ENCODE results near the gene FHL3.
"Not testable (repeated sequence)": the region's sequence is repeated elsewhere in the genome, so short reads cannot be mapped to it uniquely, and the experiment has no call there.

The FHL3 gene

DNA sequence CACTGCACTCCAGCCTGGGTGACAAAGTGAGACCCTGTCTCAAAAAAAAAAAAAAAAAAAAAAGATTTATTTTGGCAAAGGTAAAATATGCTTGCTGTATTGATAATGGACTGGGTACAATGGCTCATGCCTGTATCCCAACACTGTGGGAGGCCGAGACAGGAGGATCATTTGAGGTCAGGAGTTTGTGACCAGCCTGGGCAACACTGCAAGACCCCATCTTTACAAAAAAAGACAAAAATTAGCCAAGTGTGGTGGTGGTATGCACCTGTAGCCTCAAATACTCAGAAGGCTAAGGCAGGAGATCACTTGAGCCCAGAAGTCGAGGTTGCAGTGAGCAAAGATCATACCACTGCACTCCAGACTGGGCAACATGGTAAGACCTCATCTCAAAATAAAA lies 21.8 kb downstream of the FHL3 start:
- no peak for DNase-seq (ENCODE audit: low read depth)

DNA sequence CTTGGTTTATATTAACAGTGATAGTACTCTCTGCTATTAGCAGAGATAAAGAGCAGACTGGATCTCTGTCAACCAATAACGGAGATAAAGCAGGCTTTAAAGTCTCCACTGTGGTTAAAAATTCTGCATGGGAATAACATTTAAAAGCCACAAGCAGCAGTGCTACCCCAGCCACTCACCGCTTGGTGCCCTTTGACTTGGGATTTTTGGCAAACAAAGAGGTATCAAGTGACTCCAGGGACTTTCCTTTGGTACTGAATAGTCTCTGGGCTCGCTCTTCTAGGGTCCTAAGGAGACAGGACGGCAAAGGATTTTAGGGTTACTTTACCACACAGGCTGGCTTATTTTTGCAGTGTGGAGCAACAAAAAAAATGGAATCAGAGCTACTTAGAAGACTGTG lies 26.8 kb downstream of the FHL3 start:
- no peak for DNase-seq (ENCODE audit: low read depth)

DNA sequence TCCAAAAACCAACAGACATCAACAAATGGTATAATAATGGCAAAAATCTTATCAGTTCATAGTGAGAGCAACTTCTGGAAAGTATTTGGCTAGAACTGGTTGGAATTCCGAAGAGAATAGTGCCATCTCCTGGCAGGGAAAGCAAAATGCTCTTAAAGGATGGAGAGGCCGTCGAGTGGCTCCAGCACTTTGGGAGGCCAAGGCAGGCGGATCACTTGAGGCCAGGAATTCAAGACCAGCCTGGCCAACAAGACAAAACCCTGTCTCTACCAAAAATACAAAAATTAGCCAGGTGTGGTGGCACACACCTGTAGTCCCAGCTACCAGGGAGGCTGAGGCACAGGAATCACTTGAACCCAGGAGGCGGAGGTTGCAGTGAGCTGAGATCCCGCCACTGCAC lies 30.2 kb downstream of the FHL3 start:
- DNase-seq (ENCODE audit: low read depth): not testable (repeated sequence)

DNA sequence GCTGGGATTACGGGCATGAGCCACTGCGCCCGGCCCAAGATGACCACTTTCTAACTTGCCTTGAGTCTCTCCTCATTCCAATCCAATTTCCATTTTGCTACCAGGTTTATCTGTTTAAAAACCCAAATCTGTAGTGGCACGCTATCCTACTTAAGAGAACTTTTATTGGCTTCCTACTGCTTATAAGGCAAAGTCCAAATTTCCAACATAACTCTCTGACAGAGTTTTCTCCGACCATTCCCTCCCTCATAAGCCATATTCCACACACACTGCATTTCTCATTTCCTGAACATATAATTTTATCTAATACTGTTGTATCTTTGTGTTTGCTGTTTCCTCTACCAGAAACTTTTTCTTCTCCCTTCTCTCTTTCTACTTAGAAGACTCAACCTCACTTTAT lies 30.7 kb downstream of the FHL3 start:
- DNase-seq (ENCODE audit: low read depth): no peak

DNA sequence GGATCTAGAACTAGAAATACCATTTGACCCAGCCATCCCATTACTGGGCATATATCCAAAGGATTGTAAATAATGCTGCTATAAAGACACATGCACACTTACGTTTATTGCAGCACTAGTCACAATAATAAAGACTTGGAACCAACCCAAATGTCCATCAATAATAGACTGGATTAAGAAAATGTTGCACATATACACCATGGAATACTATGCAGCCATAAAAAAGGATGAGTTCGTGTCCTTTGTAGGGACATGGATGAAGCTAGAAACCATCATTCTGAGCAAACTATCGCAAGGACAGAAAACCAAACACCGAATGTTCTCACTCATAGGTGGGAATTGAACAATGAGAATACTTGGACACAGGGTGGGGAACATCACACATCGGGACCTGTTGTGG lies 31.6 kb downstream of the FHL3 start:
- DNase-seq (ENCODE audit: low read depth): not testable (repeated sequence)

DNA sequence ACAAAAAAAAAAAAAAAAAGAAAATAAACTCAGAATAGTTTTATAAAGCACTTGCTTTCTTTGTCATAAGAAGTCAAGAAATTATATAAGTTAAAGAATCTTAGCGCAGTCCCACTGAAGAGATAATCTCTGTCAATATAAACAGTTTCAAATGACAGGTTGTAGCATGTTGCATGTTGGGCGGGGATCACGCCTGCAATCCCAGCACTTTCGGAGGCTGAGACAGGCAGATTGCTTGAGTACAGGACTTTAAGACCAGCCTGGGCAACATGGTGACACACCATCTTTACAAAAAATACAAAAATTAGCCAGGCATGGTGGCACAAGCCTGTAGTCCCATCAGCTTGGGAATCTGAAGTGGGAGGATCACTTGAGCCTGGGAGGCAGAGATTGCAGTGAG lies 40.0 kb downstream of the FHL3 start:
- DNase-seq (ENCODE audit: low read depth): no peak

DNA sequence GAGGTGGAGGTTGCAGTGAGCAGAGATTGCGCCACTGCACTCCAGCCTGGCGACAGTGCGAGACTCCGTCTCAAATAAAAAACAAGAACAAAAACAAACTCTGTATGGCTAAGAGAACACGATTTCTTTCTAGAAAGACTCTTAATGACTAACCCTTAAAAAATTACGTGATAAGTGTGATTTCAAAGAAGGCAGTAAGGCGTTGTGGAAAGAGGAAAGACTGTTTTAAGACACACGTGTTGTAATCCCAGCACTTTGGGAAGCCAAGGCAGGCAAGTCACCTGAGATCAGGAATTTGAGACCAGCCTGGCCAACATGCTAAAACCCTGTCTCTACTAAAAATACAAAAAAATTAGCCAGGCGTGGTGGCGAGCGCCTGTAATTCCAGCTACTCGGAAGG lies 41.2 kb downstream of the FHL3 start:
- DNase-seq (ENCODE audit: low read depth): not testable (repeated sequence)

DNA sequence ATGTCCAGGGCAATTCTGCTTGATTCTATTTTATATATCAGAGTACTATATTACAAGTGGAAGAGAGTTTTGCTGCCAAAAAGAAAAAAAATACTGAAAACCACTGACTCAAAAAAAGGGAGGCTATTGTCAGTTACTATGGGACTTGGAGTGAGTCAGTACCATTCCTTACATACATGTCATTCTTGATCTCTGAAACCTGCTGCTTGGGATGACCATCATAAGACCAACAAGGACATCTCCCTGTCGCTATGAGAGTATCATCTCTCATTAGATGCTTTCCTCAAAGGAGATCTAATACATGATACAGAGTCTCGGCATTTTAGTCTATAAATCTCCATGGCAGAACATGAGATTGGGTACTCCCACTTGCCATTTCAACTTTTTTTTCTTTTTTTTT lies 46.6 kb downstream of the FHL3 start:
- DNase-seq (ENCODE audit: low read depth): no peak

DNA sequence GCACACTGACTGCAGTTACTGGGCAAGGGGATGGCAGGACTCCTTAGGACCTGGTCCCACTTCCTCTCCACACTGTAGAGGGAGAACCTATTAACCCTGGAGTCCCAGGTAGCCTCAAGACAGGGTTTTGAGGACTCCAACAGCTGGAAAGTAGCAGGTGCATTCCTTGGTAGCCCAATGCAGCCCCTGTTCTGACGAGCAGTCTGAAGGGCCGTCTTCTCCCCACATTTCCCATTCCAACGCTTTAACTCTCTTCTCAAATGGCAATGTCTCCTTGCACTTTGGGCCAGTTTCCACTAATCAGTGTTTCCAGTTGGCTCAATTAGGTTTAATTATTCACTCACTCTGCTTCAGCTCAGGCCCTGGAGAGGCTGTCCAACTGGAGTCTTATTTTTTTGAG lies 49.6 kb downstream of the FHL3 start:
- DNase-seq (ENCODE audit: low read depth): no peak

DNA sequence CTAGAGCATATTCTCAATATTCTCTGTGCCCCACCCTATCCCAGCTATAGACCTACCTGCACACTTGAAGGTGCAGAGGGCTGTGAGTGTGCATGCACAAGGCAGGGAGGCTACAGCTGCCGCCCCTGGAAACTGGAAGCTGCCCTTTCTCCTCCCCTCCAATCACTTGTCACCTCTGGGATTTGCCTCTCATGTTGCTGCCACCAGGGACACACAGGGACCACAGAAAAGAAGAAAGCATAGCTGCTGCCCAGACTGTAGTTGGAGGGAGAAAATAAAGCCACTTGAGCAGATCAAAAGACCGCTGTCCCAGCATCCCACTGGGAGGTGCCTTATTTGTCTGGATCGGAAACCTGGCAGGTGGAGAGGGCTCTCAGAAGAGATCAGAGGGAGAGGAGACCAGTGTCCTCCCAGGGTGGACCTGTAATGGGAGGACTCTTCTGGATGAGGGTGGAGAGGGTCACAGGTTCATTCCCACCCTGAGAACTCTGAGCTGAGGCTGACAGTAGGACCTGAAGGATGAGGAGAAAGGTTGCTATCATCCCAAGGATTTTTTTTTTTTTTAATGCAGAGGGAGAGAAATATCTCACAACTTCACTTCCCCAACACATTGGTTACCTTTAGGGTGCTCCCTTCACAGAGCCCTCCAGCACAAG lies 50.9 kb downstream of the FHL3 start:
- DNase-seq (ENCODE audit: low read depth): no peak

DNA sequence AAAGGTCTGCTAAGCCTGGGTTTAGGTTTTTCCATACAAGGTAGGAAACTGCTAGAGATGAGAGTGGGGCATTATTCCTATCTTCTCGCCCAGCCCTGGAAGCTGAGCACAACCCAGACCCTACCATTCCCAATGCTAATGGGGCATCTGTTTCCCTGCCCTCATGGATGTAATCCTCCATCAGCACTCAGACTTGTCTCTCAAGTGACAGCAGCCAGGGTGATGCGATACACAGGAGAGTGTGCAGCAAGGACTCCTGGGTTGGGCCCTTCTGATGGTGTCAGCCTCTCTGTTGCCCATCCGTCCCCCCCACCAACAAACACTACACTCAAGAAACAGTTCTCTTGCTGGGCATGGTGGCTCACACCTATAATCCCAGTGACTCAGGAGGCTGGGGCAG lies 52.6 kb downstream of the FHL3 start:
- DNase-seq (ENCODE audit: low read depth): no peak

DNA sequence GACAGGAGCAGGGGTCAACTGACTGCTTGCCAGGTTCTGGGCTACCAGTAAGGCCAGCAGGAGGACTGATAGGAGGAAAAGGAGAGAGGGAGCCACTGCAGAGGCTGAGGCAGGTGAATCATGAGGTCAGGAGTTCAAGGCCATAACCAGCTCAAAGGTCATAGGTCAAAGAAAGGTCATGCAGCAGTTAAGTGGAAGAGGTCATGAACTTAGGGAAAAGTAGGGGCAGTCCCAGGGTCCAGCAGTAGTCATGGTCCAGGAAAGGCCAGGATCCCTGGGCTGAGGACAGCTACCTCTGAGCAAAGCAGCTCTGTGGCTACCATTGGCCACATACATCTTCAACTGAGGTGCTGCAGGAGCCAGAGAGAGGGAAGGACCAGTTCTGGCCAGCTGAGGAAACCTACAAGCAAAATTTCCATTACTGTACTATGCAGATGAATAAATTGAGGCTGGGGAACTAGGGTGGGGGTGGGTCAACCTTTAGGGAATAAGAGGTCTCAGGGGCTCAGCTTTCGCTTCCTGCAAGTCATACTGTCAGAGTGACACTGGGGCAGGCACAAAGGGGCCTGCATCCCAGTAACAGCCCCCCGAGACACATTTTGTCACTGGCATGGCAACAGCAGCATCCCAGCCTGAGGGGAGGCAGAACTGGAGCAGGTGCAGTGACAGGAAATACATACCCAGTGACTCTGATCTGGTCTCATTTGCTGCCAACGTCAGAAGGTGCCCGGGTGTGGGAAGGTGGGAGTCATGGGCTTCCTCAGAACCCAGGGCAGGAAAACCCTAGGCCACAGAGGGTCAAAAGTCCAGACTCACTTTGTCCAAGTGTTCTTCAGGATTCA lies 53.3 kb downstream of the FHL3 start:
- no peak for DNase-seq (ENCODE audit: low read depth)

DNA sequence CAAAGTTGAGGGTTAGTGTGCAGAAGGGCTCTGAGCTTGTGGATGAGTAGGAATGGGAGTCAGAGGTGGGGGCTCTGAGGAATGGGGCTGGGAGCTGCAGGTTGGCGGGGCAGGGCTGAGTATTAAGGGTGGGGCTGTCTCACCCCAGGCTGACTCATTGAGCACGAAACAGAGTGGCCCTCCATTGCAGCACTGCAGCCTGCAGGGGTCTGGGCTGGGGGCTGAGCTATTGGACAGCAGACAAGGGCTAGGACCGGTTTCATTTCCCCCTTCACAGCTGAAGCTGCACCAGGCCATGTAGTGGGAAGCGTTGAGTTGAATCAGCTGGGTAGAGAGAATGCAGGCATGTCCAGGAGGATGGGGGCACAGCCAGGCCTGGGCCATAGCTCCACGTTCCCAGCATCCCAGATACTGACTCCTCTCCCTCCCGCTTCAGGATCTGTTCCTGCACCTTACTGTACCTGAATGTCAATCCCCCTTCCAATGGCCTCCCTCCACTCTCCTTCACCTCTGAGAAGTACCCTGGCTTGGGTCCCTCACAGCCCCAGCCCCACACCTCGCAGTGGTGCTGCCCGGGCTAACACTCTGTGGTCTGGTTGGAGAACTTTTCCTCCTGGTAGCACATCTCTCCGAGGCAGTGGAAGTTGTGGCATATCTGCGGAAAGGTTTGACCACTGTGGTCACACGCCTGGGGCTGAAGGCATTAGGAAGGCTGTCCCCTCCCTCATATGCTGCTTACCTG lies 54.1 kb downstream of the FHL3 start:
- DNase-seq (ENCODE audit: low read depth): no peak

DNA sequence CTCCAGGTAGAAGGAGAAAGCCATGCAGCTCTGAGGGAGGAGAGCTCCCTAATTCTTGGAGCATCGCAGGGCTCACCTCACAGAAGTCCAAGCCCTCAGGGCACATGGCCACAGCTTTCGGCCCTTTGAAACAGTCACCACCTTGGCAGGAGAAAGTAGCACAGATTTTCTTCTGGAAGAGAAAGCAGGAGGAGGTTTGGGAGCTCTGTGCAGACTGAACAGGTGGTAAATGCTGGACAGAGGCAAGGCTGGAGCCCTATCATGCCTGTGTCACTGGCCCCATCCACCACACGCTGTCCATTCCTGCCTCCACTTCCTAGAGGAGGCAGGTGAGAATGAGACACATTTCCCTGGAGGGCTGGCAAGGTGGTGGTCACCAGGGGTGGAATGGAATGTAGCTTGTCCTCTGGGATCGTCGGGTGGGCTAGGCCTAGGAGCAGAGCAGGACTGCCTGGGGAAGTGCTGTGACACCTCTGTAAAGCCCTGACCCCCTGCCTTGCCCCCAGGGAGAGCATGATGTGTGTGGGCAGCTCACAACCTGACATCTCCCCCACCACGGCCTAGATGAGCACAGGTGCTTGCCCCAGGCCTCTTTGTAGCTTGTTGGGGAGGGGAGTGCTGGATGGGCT lies 55.7 kb downstream of the FHL3 start:
- no peak for DNase-seq (ENCODE audit: low read depth)

DNA sequence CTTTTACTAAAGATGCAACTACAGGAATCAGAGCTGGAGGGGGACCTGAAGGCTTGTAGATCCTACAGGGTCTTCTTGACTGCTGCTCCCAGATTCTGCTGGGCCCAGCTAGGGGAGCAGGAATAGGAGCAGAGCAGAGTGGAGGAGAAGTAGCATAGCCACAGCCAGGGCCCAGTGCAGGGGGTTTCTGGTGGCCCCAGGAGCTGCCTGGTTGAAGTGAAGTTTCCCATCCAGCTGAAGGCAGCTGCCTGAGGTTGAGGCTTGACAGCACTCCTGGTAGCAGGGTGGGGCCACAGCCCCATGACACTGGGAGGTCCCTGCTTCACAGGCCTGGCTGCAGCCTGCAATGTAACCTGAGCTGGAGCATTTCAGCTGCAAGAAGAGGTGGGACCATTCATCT lies 56.5 kb downstream of the FHL3 start:
- DNase-seq (ENCODE audit: low read depth): no peak

DNA sequence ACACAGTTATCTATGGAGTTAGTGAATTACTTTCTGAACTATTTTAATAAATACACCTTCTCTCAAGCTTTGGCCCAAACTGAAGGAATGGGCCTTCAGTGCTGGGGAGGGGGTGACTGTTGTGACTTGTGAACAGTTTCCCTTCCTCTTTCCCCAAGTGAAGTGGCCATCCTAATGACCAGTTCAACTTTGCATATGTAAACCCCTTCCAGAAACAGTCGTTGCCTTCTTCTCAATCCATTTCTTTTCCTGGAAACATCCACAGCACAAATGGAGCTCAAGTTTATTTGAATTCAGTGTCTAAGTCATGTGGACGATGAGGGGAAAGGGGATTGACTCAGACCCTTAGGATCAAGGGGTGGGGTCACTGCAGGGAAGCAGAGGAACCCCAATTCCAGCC lies 57.1 kb downstream of the FHL3 start:
- no peak for DNase-seq (ENCODE audit: low read depth)

DNA sequence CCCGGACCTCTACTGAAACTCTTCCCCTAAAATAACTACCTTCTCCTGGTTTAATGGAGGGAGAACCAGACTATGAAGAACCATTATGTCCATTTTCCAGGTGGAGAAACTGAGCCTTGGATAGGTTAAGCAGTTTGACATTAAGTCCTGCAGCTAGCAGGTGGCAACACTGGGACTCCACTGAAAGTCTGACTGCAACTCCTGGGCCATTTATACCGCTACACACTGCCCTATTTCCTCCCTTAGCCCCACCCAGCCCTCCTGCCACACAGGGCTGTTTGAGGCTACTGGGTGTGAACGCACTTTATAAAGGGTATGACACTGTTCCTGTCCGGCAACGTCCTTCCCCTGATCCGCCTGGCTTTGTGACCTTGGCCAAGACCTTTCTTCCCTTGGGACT lies 58.0 kb downstream of the FHL3 start:
- no peak for DNase-seq (ENCODE audit: low read depth)
